MM.1S (cell line): ENCODE results near the gene CISH.

Experiments used
- DNase-seq: peaks from one replicate; pipeline ENCODE4 v3.0.0-alpha.2; 2015
- H2AFZ ChIP-seq: fragments of 300-600 bp; sonication (generic); 2 replicates; pipeline ENCODE4 v1.6.0; 2016; ENCODE audit warnings: antibody characterized with exemption, low read length
- H3F3A ChIP-seq: fragments of 300-600 bp; sonication (generic); 2 replicates; pipeline ENCODE4 v1.6.1; 2016; ENCODE audit warnings: mild to moderate bottlenecking, antibody characterized with exemption, low read length, moderate library complexity, mixed read lengths; ENCODE audit not compliant: insufficient read depth
- H3K27ac ChIP-seq: fragments of 300-600 bp; sonication (generic); 2 replicates; pipeline ENCODE4 v1.5.1; 2016; ENCODE audit warnings: mild to moderate bottlenecking, low read length
- H3K27me3 ChIP-seq: fragments of 300-600 bp; sonication (generic); replicated peaks from 2 replicates; pipeline ENCODE4 v1.6.0; 2016; ENCODE audit warnings: low read length; ENCODE audit not compliant: insufficient read depth
- H3K36me3 ChIP-seq: fragments of 300-600 bp; sonication (generic); replicated peaks from 2 replicates; pipeline ENCODE4 v1.6.1; 2016; ENCODE audit warnings: mild to moderate bottlenecking, low read length, mixed read lengths; ENCODE audit not compliant: insufficient read depth
- H3K4me1 ChIP-seq: fragments of 300-600 bp; sonication (generic); 2 replicates; pipeline ENCODE4 v1.6.1; 2016; ENCODE audit warnings: low read length, mixed read lengths
- H3K4me2 ChIP-seq: fragments of 300-600 bp; sonication (generic); 2 replicates; pipeline ENCODE4 v1.6.0; 2016; ENCODE audit warnings: low read depth, low read length
- H3K4me3 ChIP-seq: fragments of 300-600 bp; sonication (generic); 2 replicates; pipeline ENCODE4 v1.5.1; 2016; ENCODE audit warnings: low read length, mixed read lengths
- H3K79me2 ChIP-seq: fragments of 300-600 bp; sonication (generic); 2 replicates; pipeline ENCODE4 v1.6.1; 2016; ENCODE audit warnings: mixed run types, low read length, mixed read lengths
- H3K9ac ChIP-seq: fragments of 300-600 bp; sonication (generic); 2 replicates; pipeline ENCODE4 v1.6.1; 2016; ENCODE audit warnings: low read length, mixed read lengths
- H3K9me2 ChIP-seq: fragments of 300-600 bp; sonication (generic); replicated peaks from 2 replicates; pipeline ENCODE4 v1.6.1; 2016; ENCODE audit warnings: mild to moderate bottlenecking, low read length, mixed read lengths; ENCODE audit not compliant: insufficient read depth
- H3K9me3 ChIP-seq: fragments of 300-600 bp; sonication (generic); replicated peaks from 2 replicates; pipeline ENCODE4 v1.6.1; 2016; ENCODE audit warnings: mild to moderate bottlenecking, low read length, mixed read lengths; ENCODE audit not compliant: insufficient read depth
- H4K20me1 ChIP-seq: fragments of 300-600 bp; sonication (generic); 2 replicates; pipeline ENCODE4 v1.6.1; 2016; ENCODE audit warnings: mild to moderate bottlenecking, low read length, moderate library complexity, mixed read lengths; ENCODE audit not compliant: insufficient read depth
- CTCF ChIP-seq: fragments of 300-600 bp; sonication (generic); IDR thresholded peaks from 2 replicates; pipeline ENCODE4 v1.5.1; 2016; ENCODE audit warnings: antibody characterized with exemption, low read length, mixed read lengths
- EZH2 ChIP-seq: fragments of 300-600 bp; sonication (generic); optimal IDR thresholded peaks from 2 replicates; pipeline ENCODE3; 2017; ENCODE audit warnings: low read depth, mild to moderate bottlenecking, antibody characterized with exemption, low read length, mixed read lengths
- EZH2phosphoT487 ChIP-seq: fragments of 300-600 bp; sonication (generic); IDR thresholded peaks from 2 replicates; pipeline ENCODE4 v1.6.1; 2018; ENCODE audit warnings: antibody characterized with exemption, low read length

Gene CISH

DNA sequence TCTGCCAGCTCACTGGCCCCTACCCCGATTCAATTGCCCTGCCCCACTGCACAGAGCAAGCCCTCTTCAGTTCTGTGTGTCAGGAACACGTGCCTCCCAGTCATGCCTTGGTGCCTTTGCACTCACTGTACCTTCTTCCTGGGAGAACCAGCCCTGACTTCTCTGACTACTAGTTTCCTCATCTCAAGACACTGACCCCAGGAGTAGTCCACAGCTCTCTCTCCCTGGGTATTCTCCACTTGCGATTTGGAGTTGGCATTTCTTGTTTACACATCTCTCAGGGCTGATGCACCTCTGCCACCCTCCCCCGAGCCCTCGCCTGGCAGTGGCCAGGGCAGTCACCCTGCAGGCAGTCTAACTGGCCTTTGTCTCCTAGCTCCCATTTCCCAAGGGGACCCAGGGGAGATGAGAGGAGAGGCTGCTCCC lies 5.7 kb downstream of the CISH start:
- H3K27me3 ChIP-seq = no peaks in the 10 kb centered on the region
- no peaks in the 10 kb centered on the region for H3F3A ChIP-seq
- H4K20me1 ChIP-seq = no peaks in the 10 kb centered on the region
- peaks cover 11% of the 10 kb centered on the region for H3K4me1 ChIP-seq
- H3K79me2 ChIP-seq = no peaks in the 10 kb centered on the region
- TF ChIP-seq EZH2 = no peak
- no peak for TF ChIP-seq EZH2phosphoT487
- no peak for TF ChIP-seq CTCF
- H3K9ac ChIP-seq = no peak overlapping the region
- H3K9me2 ChIP-seq = no peaks in the 10 kb centered on the region
- no peaks in the 10 kb centered on the region for H3K36me3 ChIP-seq
- no peak for DNase-seq
- H2AFZ ChIP-seq = no peak overlapping the region
- no peak overlapping the region for H3K4me2 ChIP-seq
- H3K9me3 ChIP-seq = no peaks in the 10 kb centered on the region
- no peak overlapping the region for H3K4me3 ChIP-seq
- H3K27ac ChIP-seq = no peak overlapping the region

DNA sequence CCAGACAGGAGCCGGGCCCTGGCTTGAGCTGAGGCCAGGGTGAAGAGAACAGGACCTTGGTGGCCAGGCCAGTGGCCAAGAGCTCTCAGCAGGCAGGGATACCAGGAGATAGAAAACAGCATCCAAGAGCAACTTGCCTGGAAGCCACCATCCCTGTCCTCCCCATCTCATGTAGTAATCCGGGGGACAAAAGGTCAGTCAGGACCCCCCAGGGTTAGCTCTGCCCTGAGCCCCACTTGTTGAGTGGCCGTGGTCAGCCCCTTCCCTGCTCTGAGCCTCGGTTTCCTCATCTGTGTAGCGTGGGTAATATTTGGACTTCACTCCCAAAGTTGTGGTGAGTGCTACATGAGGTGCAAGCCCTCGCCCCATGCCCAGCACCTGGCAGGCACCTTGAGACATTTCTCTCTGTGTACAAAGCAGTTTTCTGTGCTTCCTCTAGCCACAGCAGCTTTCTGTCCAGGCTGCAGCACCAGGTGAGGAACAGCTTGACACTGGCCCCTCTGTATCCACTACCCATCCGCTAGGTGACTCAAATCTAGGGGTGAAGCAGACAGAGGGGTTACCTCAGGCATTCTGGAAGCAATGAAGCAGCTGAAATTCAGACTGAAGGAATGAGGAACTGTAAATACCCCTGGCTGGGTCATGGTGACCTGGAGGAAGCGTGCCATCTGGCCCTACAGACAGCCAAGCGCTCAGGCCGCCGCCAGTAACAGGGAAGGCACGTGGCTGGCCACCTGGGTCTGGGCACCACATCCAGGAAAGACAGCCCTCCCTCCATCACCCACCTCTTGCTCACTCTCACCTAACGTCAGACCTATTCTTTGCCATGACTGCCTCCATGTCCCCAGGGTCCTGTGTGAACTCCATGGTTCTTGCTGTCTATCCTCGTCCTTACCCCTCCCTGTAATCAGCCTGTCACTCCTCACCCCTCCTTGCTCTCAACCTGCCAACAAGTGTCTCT lies 6.7 kb downstream of the CISH start:
- DNase-seq = no peak
- Histone ChIP-seq H3K4me1 (peaks cover 11% of the 10 kb centered on the region), H3K36me3 (no peaks in the 10 kb centered on the region), H3K79me2 (no peaks in the 10 kb centered on the region), H3K9ac (no peak overlapping the region), H3K27ac (peak overlapping the region; percentile 13; the same call in 1 of the 2 replicates), H3F3A (no peaks in the 10 kb centered on the region), H3K9me3 (no peaks in the 10 kb centered on the region), H2AFZ (no peak overlapping the region), H3K27me3 (no peaks in the 10 kb centered on the region), H3K4me2 (no peak overlapping the region), H3K9me2 (no peaks in the 10 kb centered on the region), H3K4me3 (no peak overlapping the region), H4K20me1 (no peaks in the 10 kb centered on the region)
- no peak for TF ChIP-seq EZH2phosphoT487
- TF ChIP-seq EZH2 = no peak
- no peak for TF ChIP-seq CTCF

DNA sequence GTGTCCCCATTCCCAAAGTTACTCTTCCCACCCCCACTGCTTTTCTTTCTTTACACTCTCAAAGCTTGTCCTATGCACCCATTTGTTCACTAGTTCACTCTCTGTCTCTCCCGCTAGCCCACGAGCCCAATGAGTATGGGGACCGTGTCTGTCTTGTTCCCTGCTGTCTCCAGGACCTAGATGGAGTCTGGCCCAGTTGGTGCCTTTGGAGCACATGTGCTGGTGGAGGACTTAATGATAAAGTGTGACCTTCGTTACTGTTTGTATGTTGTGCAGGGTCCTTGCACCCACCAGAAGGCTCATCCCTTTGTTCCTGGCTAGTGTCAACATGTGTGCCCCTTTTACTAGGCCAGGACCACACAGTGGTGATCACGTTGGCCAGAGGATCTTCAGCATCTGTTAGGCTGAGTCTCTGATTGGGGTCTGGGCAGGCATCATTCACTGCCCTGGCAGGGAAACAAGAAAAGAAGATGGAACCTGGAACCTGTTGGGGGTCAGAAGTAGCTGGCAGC lies 7.4 kb downstream of the CISH start:
- no peak for DNase-seq
- Histone ChIP-seq H4K20me1 (no peaks in the 10 kb centered on the region), H3K4me3 (no peak overlapping the region), H3K36me3 (no peaks in the 10 kb centered on the region), H3K9me3 (no peaks in the 10 kb centered on the region), H3K27me3 (no peaks in the 10 kb centered on the region), H3K27ac (no peak overlapping the region), H2AFZ (no peak overlapping the region), H3K9me2 (no peaks in the 10 kb centered on the region), H3F3A (no peaks in the 10 kb centered on the region), H3K9ac (no peak overlapping the region), H3K79me2 (no peaks in the 10 kb centered on the region), H3K4me1 (peaks cover 11% of the 10 kb centered on the region), H3K4me2 (no peak overlapping the region)
- no peak for TF ChIP-seq EZH2phosphoT487
